ENCODE data around the gene SLC2A13. TPM values are rescaled to one million over a fixed set of nuclear protein-coding genes. Genes with fewer than 3 reads are reported as not detected.
"Not testable (repeated sequence)": the region's sequence is repeated elsewhere in the genome, so short reads cannot be mapped to it uniquely, and the experiment has no call there.

The SLC2A13 gene
- total and polyA plus RNA-seq, 8 donors: 0.93 to 87.5 (median 4.0) TPM

DNA sequence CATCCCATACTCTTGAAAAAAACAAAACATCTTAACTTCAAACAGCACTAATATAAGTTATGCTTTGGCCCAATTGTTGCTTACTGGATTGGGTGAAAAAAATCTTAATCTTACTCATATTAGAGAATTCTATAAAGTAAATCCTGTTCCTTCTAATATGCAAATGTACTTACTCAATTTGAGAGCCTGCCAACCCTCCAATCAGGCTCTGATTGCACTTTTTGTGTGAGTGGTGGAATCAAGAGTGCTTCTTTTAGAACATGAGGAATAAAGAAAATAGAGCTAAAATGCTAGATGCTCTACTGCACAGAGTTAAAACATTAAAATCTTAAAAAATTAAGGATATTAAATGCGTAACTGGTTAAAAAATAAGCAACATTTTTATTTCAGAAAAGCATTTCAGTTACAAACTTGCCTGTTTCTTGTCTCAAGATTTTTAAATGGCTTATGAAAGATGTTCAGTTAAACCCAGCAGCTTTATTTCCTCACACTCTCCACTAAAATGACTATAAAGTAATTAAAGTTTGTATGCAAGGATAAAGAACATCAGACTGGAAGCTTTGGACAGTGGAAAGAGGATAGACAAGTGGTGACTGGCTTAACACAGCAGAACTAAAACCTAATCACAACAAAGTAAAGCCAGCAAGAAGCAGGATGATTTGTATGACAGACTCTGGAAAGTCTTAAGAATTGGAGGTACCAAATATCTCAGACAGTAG lies 177.5 kb downstream of the SLC2A13 start:
- intact Hi-C loops (cut with DNase I; ENCODE audit: low total_unique reads): no loop called here
- no peaks in the 10 kb centered on the region for H3K27me3 ChIP-seq
- H3K4me1 ChIP-seq: peaks cover 0 to 8% (median 5%) of the 10 kb centered on the region in 4 donors
- no peaks in the 10 kb centered on the region for H3K9me3 ChIP-seq
- H3K4me3 ChIP-seq: no peak overlapping the region
- H3K36me3 ChIP-seq: no peaks in the 10 kb centered on the region
- no peak overlapping the region for H3K27ac ChIP-seq
- WGBS, 5 donors: 91 to 98% (median 95%) methylated on average over 1 of the region's 1 CpG
- TF ChIP-seq EP300 (IDR thresholded peaks at IDR 0.05): no peak
- TF ChIP-seq, protein P1, sequence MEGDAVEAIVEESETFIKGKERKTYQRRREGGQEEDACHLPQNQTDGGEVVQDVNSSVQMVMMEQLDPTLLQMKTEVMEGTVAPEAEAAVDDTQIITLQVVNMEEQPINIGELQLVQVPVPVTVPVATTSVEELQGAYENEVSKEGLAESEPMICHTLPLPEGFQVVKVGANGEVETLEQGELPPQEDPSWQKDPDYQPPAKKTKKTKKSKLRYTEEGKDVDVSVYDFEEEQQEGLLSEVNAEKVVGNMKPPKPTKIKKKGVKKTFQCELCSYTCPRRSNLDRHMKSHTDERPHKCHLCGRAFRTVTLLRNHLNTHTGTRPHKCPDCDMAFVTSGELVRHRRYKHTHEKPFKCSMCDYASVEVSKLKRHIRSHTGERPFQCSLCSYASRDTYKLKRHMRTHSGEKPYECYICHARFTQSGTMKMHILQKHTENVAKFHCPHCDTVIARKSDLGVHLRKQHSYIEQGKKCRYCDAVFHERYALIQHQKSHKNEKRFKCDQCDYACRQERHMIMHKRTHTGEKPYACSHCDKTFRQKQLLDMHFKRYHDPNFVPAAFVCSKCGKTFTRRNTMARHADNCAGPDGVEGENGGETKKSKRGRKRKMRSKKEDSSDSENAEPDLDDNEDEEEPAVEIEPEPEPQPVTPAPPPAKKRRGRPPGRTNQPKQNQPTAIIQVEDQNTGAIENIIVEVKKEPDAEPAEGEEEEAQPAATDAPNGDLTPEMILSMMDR (IDR thresholded peaks at IDR 0.05): no peak
- no peak for TF ChIP-seq POLR2A (IDR thresholded peaks at IDR 0.05)
- TF ChIP-seq POLR2AphosphoS5 (IDR thresholded peaks at IDR 0.05): no peak
- no peak for DNase-seq

DNA sequence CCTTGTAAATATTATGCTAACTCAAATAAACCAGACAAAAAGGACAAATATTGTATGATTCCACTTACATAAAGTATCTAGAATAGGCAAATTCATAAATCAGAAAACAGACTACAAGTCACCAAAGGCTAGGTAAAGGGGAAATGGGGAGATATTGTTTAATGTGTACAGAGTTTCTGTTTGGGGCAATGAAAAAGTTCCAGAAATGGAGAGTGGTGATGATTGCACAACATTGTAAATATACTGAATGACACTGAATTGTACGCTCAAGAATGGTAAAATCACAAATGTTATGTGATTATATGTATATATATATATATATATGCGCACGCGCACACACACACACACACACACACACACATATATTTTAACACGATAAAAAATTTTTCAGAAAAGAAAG lies 182.5 kb downstream of the SLC2A13 start:
- Histone ChIP-seq H3K4me1 (peaks cover 0 to 11% (median 3%) of the 10 kb centered on the region in 4 donors), H3K4me3 (no peak overlapping the region), H3K27ac (no peak overlapping the region), H3K36me3 (no peaks in the 10 kb centered on the region), H3K27me3 (no peaks in the 10 kb centered on the region), H3K9me3 (no peaks in the 10 kb centered on the region)
- TF ChIP-seq POLR2AphosphoS5 (IDR thresholded peaks at IDR 0.05): no peak
- TF ChIP-seq, protein P1 (IDR thresholded peaks at IDR 0.05): no peak
- TF ChIP-seq POLR2A (IDR thresholded peaks at IDR 0.05): no peak
- TF ChIP-seq EP300 (IDR thresholded peaks at IDR 0.05): no peak
- intact Hi-C loops (cut with DNase I; ENCODE audit: low total_unique reads): no loop called here
- DNase-seq: no peak
- 58 to 76% (median 67%) methylated on average over 5 of the region's 5 CpGs for WGBS, 5 donors

DNA sequence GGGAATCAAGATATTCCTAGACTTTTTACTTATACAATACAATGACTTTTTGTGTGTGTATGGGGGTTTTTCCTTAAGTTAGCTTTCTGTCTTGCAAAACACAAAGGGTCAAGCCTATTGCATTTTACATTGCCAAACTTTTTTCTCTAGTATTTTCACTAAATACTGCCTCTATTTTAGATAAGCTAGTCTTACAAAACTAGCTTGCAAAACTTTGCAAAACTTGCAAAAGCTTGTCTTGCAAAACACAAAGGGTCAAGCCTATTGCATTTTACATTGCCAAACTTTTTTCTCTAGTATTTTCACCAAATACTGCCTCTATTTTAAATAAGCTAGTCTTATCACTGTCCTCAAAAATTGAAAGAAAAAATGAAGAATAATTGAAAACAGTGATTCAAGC lies 183.3 kb downstream of the SLC2A13 start:
- H3K4me3 ChIP-seq; H3K36me3 ChIP-seq; DNase-seq; H3K27me3 ChIP-seq; H3K27ac ChIP-seq; H3K9me3 ChIP-seq; intact Hi-C loops (cut with DNase I; ENCODE audit: low total_unique reads): not testable (repeated sequence)
- peaks cover 0 to 11% (median 3%) of the 10 kb centered on the region in 4 donors for H3K4me1 ChIP-seq

DNA sequence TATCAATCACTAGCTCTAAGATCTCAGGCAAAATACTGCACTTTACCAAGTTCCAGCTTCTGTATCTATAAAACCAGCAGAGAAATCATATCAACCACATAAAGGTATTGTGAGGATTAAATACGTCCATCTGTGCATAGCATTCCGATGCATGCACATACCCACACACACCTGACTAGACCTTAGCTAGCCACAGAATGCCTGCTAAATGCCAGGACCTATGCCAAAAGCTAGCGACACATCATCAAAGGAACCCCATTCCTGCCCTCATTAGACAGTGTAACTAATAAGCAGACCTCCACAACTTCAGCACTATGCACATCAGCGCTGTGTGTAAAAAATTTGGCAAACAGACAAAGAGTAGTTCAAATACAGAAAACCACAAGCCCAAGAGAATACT lies 185.2 kb downstream of the SLC2A13 start:
- Histone ChIP-seq H3K27me3 (no peaks in the 10 kb centered on the region), H3K36me3 (no peaks in the 10 kb centered on the region), H3K27ac (no peak overlapping the region), H3K4me3 (no peak overlapping the region), H3K4me1 (peaks cover 0 to 11% (median 3%) of the 10 kb centered on the region in 4 donors), H3K9me3 (no peaks in the 10 kb centered on the region)
- WGBS, 5 donors: 83 to 92% (median 90%) methylated on average over 4 of the region's 4 CpGs
- no peak for DNase-seq
- TF ChIP-seq, protein P1 (IDR thresholded peaks at IDR 0.05): no peak
- TF ChIP-seq POLR2A (IDR thresholded peaks at IDR 0.05) (no peak), EP300 (IDR thresholded peaks at IDR 0.05) (no peak), POLR2AphosphoS5 (IDR thresholded peaks at IDR 0.05) (no peak)
- intact Hi-C loops (cut with DNase I; ENCODE audit: low total_unique reads): no loop called here

DNA sequence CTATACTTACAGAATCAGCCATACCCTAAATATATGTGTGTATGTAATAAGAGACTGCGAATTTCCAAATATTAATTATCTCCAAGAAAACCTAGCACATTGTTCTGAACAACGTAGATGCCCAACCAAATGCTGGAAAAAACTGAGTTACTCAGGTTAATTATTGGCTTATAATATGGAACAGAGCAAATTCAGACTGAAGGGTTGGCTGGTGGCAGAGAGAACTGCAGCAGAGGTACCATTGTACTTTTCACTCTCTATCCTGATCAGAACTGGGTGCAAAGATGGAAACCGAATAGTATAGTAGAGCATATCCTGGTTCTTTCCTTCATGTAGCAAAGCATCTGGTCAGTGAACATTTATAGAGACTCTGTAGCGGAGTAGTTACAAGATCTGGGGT lies 185.7 kb downstream of the SLC2A13 start:
- no peak overlapping the region for H3K27ac ChIP-seq
- H3K4me3 ChIP-seq: no peak overlapping the region
- no peaks in the 10 kb centered on the region for H3K36me3 ChIP-seq
- H3K4me1 ChIP-seq: peaks cover 0 to 11% (median 3%) of the 10 kb centered on the region in 4 donors
- DNase-seq: no peak
- 73 to 85% (median 77%) methylated on average over 4 of the region's 4 CpGs for WGBS, 5 donors
- no peaks in the 10 kb centered on the region for H3K9me3 ChIP-seq
- TF ChIP-seq POLR2A (IDR thresholded peaks at IDR 0.05) (no peak), POLR2AphosphoS5 (IDR thresholded peaks at IDR 0.05) (no peak), EP300 (IDR thresholded peaks at IDR 0.05) (no peak)
- TF ChIP-seq, protein P1 (IDR thresholded peaks at IDR 0.05): no peak
- intact Hi-C loops (cut with DNase I; ENCODE audit: low total_unique reads): no loop called here
- H3K27me3 ChIP-seq: no peaks in the 10 kb centered on the region
